Activated naive CD8-positive, alpha-beta T cell treated with anti-CD3 and anti-CD28 coated beads, Interleukin-2, amount 50 U/mL, for 24 hours (primary cell): ENCODE measurements around the gene SLAIN2.

Experiments used
- ATAC-seq: fragments of 150-1000 bp; cut with Tn5 transposase; one replicate; pipeline ENCODE4 v1.10.0; 2021
- DNase-seq: peaks from one replicate; pipeline ENCODE4 v3.0.0; 2021
- H3K27ac Mint-ChIP-seq: one replicate; pipeline ENCODE4 v1.8.0; 2021; ENCODE audit warnings: mild to moderate bottlenecking, mixed read lengths
- H3K27me3 Mint-ChIP-seq: one replicate; pipeline ENCODE4 v1.8.0; 2021; ENCODE audit warnings: mixed read lengths
- H3K36me3 Mint-ChIP-seq: one replicate; pipeline ENCODE4 v1.8.0; 2021; ENCODE audit warnings: low read depth, mixed read lengths
- H3K4me1 Mint-ChIP-seq: one replicate; pipeline ENCODE4 v1.8.0; 2021; ENCODE audit warnings: mixed read lengths
- H3K4me3 Mint-ChIP-seq: one replicate; pipeline ENCODE4 v1.8.0; 2021; ENCODE audit warnings: mild to moderate bottlenecking, moderate library complexity, mixed read lengths
- H3K9me3 Mint-ChIP-seq: one replicate; pipeline ENCODE4 v1.8.0; 2021; ENCODE audit warnings: mixed read lengths

The SLAIN2 gene

DNA sequence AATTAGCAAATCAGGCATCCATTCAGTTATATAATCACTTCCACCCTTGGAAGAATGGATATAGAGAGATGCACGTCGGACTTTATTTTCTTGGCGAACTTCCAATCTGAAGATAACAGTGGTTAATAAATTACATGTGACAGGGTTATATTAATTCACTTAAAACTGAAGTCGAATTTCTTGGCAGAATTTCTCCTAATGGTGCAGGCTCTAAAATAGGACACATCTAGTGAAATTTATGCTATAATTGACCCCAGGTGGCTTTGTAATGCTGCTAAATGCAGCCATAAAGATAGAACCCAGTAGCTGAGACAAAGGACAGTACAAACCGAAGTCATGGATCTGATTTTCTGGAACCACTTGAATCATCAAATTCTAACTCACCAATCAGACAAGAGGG lies 121.0 kb downstream of the SLAIN2 start:
- H3K4me1 Mint-ChIP-seq, result no peaks in the 10 kb centered on the region
- H3K27ac Mint-ChIP-seq, result no peak overlapping the region
- no peak for DNase-seq
- H3K27me3 Mint-ChIP-seq, result no peaks in the 10 kb centered on the region
- peaks cover 5% of the 10 kb centered on the region for H3K9me3 Mint-ChIP-seq
- no peak overlapping the region for H3K4me3 Mint-ChIP-seq
- no peaks in the 10 kb centered on the region for H3K36me3 Mint-ChIP-seq
- no peak for ATAC-seq

DNA sequence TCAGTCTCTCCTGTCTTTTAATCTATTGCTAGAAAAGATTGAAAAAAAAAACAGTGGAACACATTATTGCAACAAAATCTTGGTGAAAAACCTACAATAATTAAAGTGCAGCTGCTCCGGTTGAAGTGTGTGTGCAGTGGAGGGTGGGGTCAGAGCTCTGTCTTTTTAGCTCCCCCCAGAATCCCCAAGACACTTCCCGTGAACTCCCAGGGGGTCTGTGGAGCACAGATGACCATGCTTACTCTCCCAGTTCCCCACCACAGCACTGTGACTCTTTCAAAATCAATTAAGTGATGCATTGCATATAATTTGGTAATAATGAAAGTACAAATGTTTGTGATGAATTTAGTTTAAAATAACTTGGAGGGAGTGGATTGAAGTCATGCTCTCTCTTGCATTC lies 126.1 kb downstream of the SLAIN2 start:
- Mint-ChIP-seq H3K27ac (no peak overlapping the region), H3K9me3 (no peaks in the 10 kb centered on the region), H3K4me3 (no peak overlapping the region), H3K27me3 (peaks cover 2% of the 10 kb centered on the region), H3K4me1 (no peaks in the 10 kb centered on the region), H3K36me3 (no peaks in the 10 kb centered on the region)
- ATAC-seq, result no peak
- no peak for DNase-seq

- no peak overlapping the region for H3K27ac Mint-ChIP-seq
Measured at GRCh38 chr4:48467891-48468290, 126.6 kb downstream of the SLAIN2 start.

GRCh38 chr4:48470137-48470536 lies 128.8 kb downstream of the SLAIN2 start:
- ATAC-seq, result no peak
- H3K36me3 Mint-ChIP-seq, result no peaks in the 10 kb centered on the region
- H3K4me3 Mint-ChIP-seq, result no peak overlapping the region
- no peak for DNase-seq
- no peaks in the 10 kb centered on the region for H3K4me1 Mint-ChIP-seq
- peaks cover 2% of the 10 kb centered on the region for H3K27me3 Mint-ChIP-seq
- H3K9me3 Mint-ChIP-seq, result no peaks in the 10 kb centered on the region
- H3K27ac Mint-ChIP-seq, result no peak overlapping the region

More at GRCh38 chr4:48467891-48468290, 126.6 kb downstream of the SLAIN2 start:
- DNase-seq, result no peak
- H3K4me1 Mint-ChIP-seq, result no peaks in the 10 kb centered on the region
- H3K36me3 Mint-ChIP-seq, result no peaks in the 10 kb centered on the region
- H3K27me3 Mint-ChIP-seq, result peaks cover 2% of the 10 kb centered on the region
- no peak for ATAC-seq
- no peak overlapping the region for H3K4me3 Mint-ChIP-seq
- H3K9me3 Mint-ChIP-seq, result no peaks in the 10 kb centered on the region

- Mint-ChIP-seq H3K36me3 (no peaks in the 10 kb centered on the region), H3K4me3 (no peak overlapping the region), H3K27ac (no peak overlapping the region), H3K27me3 (peaks cover 3% of the 10 kb centered on the region), H3K9me3 (no peaks in the 10 kb centered on the region), H3K4me1 (no peaks in the 10 kb centered on the region)
- no peak for DNase-seq
- ATAC-seq, result no peak
Measured at GRCh38 chr4:48470570-48470969, 129.2 kb downstream of the SLAIN2 start.

GRCh38 chr4:48472794-48473193 lies 131.5 kb downstream of the SLAIN2 start:
- Mint-ChIP-seq H3K27ac (no peak overlapping the region), H3K4me1 (no peaks in the 10 kb centered on the region), H3K36me3 (no peaks in the 10 kb centered on the region), H3K27me3 (peaks cover 3% of the 10 kb centered on the region), H3K4me3 (no peak overlapping the region), H3K9me3 (no peaks in the 10 kb centered on the region)
- ATAC-seq (no peak), DNase-seq (no peak)

GRCh38 chr4:48475770-48476169 lies 134.4 kb downstream of the SLAIN2 start:
- Mint-ChIP-seq H3K9me3 (no peaks in the 10 kb centered on the region), H3K27ac (no peak overlapping the region), H3K4me3 (no peak overlapping the region), H3K4me1 (no peaks in the 10 kb centered on the region), H3K27me3 (peaks cover 11% of the 10 kb centered on the region), H3K36me3 (no peaks in the 10 kb centered on the region)
- DNase-seq (no peak), ATAC-seq (no peak)
